ENCODE results near the gene HS3ST6.
A peak's percentile ranks its signal among the peaks of the same experiment; 100 is the strongest.

DNA sequence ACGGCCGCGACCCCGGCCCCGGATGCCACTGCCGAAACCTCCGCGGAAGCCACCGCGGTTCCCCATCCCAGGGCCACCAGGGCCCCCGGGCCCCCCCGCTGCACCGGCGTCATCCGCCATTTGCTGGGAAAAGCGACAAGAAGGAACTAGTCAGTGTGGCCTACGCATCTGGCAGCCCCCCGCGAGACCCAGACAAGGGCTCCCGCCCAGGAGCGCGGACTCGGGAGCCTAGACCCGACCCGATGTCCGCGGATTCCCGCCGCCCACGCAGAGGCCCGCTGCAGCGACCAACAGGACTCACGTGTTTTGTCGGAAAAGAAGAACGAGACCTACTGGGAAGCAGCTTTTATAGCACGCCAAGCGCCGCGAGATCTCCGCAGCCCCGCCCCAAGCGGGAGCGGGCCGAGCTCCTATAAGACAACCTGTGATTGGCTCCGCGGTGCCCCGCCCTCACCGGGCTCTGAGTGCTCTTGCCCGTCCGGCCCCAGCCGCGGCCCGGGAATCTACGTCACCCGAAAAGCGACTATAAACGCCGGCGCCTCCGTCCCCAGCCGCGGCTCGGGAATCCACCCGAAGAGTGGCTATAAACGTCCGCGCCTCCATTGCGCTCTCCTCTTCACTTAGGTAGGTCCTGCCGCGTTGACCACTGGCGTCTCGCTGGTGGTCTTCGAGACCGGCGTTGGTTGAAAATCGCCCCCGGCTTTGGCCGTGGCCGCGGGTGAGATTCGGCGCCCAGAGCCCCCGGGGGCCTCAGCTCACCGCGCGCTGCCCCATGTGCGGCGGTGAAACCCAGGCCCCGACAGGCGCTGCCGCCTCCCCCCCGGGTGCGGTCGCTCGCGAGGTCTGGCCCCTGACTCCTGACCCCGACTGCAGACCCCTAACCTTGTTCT is 46.5 kb upstream of the HS3ST6 start, which contains the start of gene RPS2:
- TF ChIP-seq POLR2AphosphoS5 (IDR thresholded peaks at IDR 0.05; ENCODE audit: low read depth, low read length) = peak; percentile 100
- TF ChIP-seq POLR2A (IDR thresholded peaks at IDR 0.05; ENCODE audit: low read depth, low read length) = peak; percentile 100

Measured in GM12892 (cell line).